DOHH2 (cell line): ENCODE data around the gene PARP16.

Source experiments
- CTCF ChIP-seq: fragments of 200-600 bp; sonication (generic); IDR thresholded peaks from one replicate; pipeline ENCODE4 v1.5.1; 2014; ENCODE audit warnings: antibody characterized with exemption, mild to moderate bottlenecking, low read depth, low read length; ENCODE audit not compliant: poor library complexity, severe bottlenecking
- EZH2phosphoT487 ChIP-seq: fragments of 200-600 bp; sonication (generic); IDR thresholded peaks from 2 replicates; pipeline ENCODE4 v1.6.1; 2017; ENCODE audit warnings: borderline replicate concordance, mild to moderate bottlenecking, antibody characterized with exemption, low read length, moderate library complexity, mixed read lengths

GRCh38 chr15:65222891-65223290, 63.8 kb downstream of the PARP16 start:
- TF ChIP-seq CTCF (no peak), EZH2phosphoT487 (no peak)
